GM12878 (cell line): Measurements from ENCODE around the gene OPRL1. TPM values are rescaled to one million over a fixed set of nuclear protein-coding genes. Genes with fewer than 3 reads are reported as not detected.
A peak's percentile ranks its signal among the peaks of the same experiment; 100 is the strongest.

ENCODE experiments used
- BACH1 ChIP-seq: fragments of 450-650 bp; IDR thresholded peaks from 2 replicates; pipeline ENCODE4 v1.6.1; 2017; ENCODE audit warnings: mild to moderate bottlenecking, borderline replicate concordance
- BHLHE40 ChIP-seq, 2 experiments: fragments of 450-650 bp in 1 of 2; IDR thresholded peaks; 2 replicates each; pipeline ENCODE4 v1.6.1; 2011 to 2017; ENCODE audit warnings: low read depth in 2 of 2, borderline replicate concordance in 1 of 2, improper control_type of control experiment in 1 of 2, low read length in 1 of 2, mild to moderate bottlenecking in 1 of 2
- CHD2 ChIP-seq: IDR thresholded peaks from 2 replicates; pipeline ENCODE4 v1.6.1; 2011; ENCODE audit warnings: low read depth, low read length, improper control_type of control experiment, borderline replicate concordance
- DPF2 ChIP-seq: fragments of 450-650 bp; IDR thresholded peaks from 2 replicates; pipeline ENCODE4 v1.6.1; 2017; ENCODE audit warnings: mild to moderate bottlenecking
- E4F1 ChIP-seq: fragments of 450-650 bp; IDR thresholded peaks from 2 replicates; pipeline ENCODE4 v1.6.1; 2018; ENCODE audit warnings: borderline replicate concordance, mild to moderate bottlenecking; ENCODE audit not compliant: partially characterized antibody
- EED ChIP-seq: sonication (generic); IDR thresholded peaks from 2 replicates; pipeline ENCODE4 v1.6.1; 2016; ENCODE audit warnings: antibody characterized with exemption, low read depth
- ELK1 ChIP-seq: IDR thresholded peaks from 2 replicates; pipeline ENCODE4 v1.6.1; 2012; ENCODE audit warnings: low read depth, low read length, improper control_type of control experiment
- ETV6 ChIP-seq, 2 experiments: fragments of 450-650 bp in 1 of 2; IDR thresholded peaks in 1 of 2; conservative IDR thresholded peaks in 1 of 2; 2 replicates each; pipeline ENCODE4 v1.6.1; 2014; ENCODE audit warnings: antibody characterized with exemption in 1 of 2, borderline replicate concordance in 1 of 2, low read depth in 1 of 2, mild to moderate bottlenecking in 1 of 2, moderate library complexity in 1 of 2
- GATAD2B ChIP-seq: fragments of 450-650 bp; conservative IDR thresholded peaks from 2 replicates; pipeline ENCODE4 v1.6.1; 2017; ENCODE audit warnings: low read depth, mild to moderate bottlenecking, moderate library complexity
- HCFC1 ChIP-seq: fragments of 150-350 bp; IDR thresholded peaks from 2 replicates; pipeline ENCODE4 v1.6.1; 2014; ENCODE audit warnings: low read length
- IKZF1 ChIP-seq: fragments of 450-650 bp; conservative IDR thresholded peaks from 2 replicates; pipeline ENCODE4 v1.6.1; 2017; ENCODE audit warnings: antibody characterized with exemption, mild to moderate bottlenecking
- NR2F1 ChIP-seq: fragments of 450-650 bp; conservative IDR thresholded peaks from 2 replicates; pipeline ENCODE4 v1.6.1; 2017; ENCODE audit warnings: mild to moderate bottlenecking
- PBX3 ChIP-seq: IDR thresholded peaks from 2 replicates; pipeline ENCODE4 v1.6.1; 2011; ENCODE audit warnings: mild to moderate bottlenecking, low read depth, low read length, moderate library complexity; ENCODE audit not compliant: insufficient replicate concordance
- RB1 ChIP-seq: fragments of 450-650 bp; formaldehyde crosslinking; IDR thresholded peaks from 2 replicates; pipeline ENCODE4 v1.6.1; 2017; ENCODE audit warnings: mild to moderate bottlenecking, borderline replicate concordance
- RUNX3 ChIP-seq: IDR thresholded peaks from 2 replicates; pipeline ENCODE4 v1.6.1; 2012; ENCODE audit warnings: low read length, inconsistent platforms
- SIN3A ChIP-seq: IDR thresholded peaks from 2 replicates; pipeline ENCODE4 v1.6.1; 2012; ENCODE audit warnings: low read depth, low read length, improper control_type of control experiment
- SPI1 ChIP-seq: IDR thresholded peaks from 2 replicates; pipeline ENCODE4 v1.6.1; 2011; ENCODE audit warnings: low read depth, mild to moderate bottlenecking, low read length, moderate library complexity, borderline replicate concordance; ENCODE audit not compliant: insufficient read depth
- STAT1 ChIP-seq: fragments of 450-650 bp; conservative IDR thresholded peaks from 2 replicates; pipeline ENCODE4 v1.6.1; 2014; ENCODE audit warnings: antibody characterized with exemption, mild to moderate bottlenecking
- STAT3 ChIP-seq: IDR thresholded peaks from 2 replicates; pipeline ENCODE4 v1.6.1; 2011; ENCODE audit warnings: low read depth, low read length, improper control_type of control experiment
- TBL1XR1 ChIP-seq: IDR thresholded peaks from 2 replicates; pipeline ENCODE4 v1.6.1; 2012; ENCODE audit warnings: low read depth, low read length, improper control_type of control experiment
- ZNF217 ChIP-seq: fragments of 450-650 bp; IDR thresholded peaks from 2 replicates; pipeline ENCODE4 v1.6.1; 2017; ENCODE audit warnings: antibody characterized with exemption, mild to moderate bottlenecking
- ZNF24 ChIP-seq: fragments of 450-650 bp; IDR thresholded peaks from 2 replicates; pipeline ENCODE4 v1.6.1; 2017; ENCODE audit warnings: antibody characterized with exemption, mild to moderate bottlenecking
- ZZZ3 ChIP-seq: IDR thresholded peaks from 2 replicates; pipeline ENCODE4 v1.6.1; 2011; ENCODE audit warnings: low read depth; ENCODE audit not compliant: control insufficient read depth, insufficient read length
- polyA plus RNA-seq, 11 experiments: library from polyadenylated mRNA; depleted of rRNA in 4 of 11; unstranded in 6 of 11; stranded (reverse) in 5 of 11; fragments of >200 nt; fragmentation: Nextera tagmentation in 4 of 11; fragmentation: Illumina TruSeq in 1 of 11; extraction: Ambion mirVana in 4 of 11; extraction: Trizol in 1 of 11; gene quantifications; 1 replicate in 1 of 11; 2 replicates in 10 of 11; pipeline versions ENCODE4 v1.2.1 to v1.2.3, GENCODE V29; 2011 to 2016; ENCODE audit warnings: inconsistent platforms in 2 of 11, missing spikeins in 2 of 11, low read depth in 1 of 11
- total RNA-seq, 4 experiments: library from RNA; depleted of rRNA in 3 of 4; stranded (reverse); fragments of >200 nt in 3 of 4; fragmentation: Illumina TruSeq in 1 of 4; extraction: Trizol in 1 of 4; gene quantifications; 2 replicates each; pipeline versions ENCODE4 v1.2.1 to v1.2.3, GENCODE V29; 2013 to 2021
- TF ChIP-seq, protein P1 (sequence below): fragments of 450-650 bp; conservative IDR thresholded peaks from 2 replicates; pipeline ENCODE4 v1.6.1; 2017; ENCODE audit warnings: mild to moderate bottlenecking, moderate library complexity

Gene OPRL1
- total and polyA plus RNA-seq, 10 of the 15 experiments (the other 5 are each of a cell fraction or from before 2014, with no cell fraction given) = 0.04 to 0.41 (median 0.24) TPM; not detected in 1

DNA sequence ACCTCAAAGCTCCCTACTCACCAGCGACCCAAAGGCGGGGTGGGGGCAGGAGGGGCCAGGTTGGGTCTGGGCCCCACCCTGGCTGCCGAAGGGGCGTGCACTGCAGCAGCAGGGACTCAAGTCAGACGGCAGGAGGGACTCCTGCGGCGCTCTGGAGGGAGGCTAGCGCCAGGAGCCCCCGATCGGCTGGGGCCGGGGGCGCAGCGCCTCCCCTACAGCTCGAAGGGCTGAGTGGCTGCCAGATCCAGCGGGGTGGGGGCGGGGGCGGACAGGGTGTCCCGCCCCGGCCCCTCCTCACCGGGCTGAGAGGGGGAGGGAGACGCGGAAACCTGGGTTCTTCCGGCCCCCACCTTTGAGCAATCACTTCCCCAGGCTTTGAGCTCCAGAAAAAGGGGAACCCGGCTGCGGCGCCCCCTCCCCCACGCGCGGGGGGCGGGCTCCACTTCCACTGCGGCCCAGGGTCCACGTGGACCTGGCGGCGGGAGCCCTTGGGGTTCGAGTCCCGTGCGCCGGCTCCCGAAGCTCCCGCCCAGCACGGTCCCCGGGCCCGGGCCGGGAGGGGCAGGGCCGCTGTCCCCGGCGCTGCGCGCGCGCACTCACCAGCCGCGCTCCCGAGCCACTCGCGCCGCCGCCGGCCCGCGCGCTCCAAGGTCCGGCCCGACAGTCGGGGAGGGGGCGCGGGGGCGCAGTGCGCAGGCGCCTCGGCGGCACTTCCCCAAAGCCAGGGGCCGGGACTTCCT, 439 bp upstream of the OPRL1 start, which contains the start of gene RGS19 (continued):
- 0 out of 2 replicates have a peak, but pooled peaks have one; percentile 10 for TF ChIP-seq RUNX3
- peak; percentile 18; the same call in 1 of the 2 replicates for TF ChIP-seq RB1
- peak; percentile 59; the same call in 1 of the 2 replicates for TF ChIP-seq SIN3A
- TF ChIP-seq E4F1 = no peak
- peak; percentile 95 for TF ChIP-seq IKZF1
- peak; percentile 76 for TF ChIP-seq ZNF217
- TF ChIP-seq TBL1XR1 = no peak; the same call in 1 of the 2 replicates
- no peak for TF ChIP-seq STAT3
- TF ChIP-seq CHD2 = peak; percentile 86
- TF ChIP-seq EED = no peak
- TF ChIP-seq ETV6 (conservative IDR thresholded peaks at IDR 0.05 in 1 of 2, IDR thresholded peaks at IDR 0.05 in 1 of 2; ENCODE audit: borderline replicate concordance in 1 of 2, low read depth in 1 of 2) = peak in 1 of 2 experiments; percentile 63; a peak in 1 of 4 replicates
- TF ChIP-seq, protein P1, sequence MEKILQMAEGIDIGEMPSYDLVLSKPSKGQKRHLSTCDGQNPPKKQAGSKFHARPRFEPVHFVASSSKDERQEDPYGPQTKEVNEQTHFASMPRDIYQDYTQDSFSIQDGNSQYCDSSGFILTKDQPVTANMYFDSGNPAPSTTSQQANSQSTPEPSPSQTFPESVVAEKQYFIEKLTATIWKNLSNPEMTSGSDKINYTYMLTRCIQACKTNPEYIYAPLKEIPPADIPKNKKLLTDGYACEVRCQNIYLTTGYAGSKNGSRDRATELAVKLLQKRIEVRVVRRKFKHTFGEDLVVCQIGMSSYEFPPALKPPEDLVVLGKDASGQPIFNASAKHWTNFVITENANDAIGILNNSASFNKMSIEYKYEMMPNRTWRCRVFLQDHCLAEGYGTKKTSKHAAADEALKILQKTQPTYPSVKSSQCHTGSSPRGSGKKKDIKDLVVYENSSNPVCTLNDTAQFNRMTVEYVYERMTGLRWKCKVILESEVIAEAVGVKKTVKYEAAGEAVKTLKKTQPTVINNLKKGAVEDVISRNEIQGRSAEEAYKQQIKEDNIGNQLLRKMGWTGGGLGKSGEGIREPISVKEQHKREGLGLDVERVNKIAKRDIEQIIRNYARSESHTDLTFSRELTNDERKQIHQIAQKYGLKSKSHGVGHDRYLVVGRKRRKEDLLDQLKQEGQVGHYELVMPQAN = peak; percentile 84
- TF ChIP-seq HCFC1 = no peak; the same call in 1 of the 2 replicates
- TF ChIP-seq BHLHE40 (IDR thresholded peaks at IDR 0.05; ENCODE audit: borderline replicate concordance in 1 of 2, low read depth in 2 of 2, low read length in 1 of 2) = peak; percentile 84 to 97
- TF ChIP-seq DPF2 = no peak; the same call in none of the 2 replicates
- peak; percentile 99 for TF ChIP-seq GATAD2B
- peak; percentile 41 for TF ChIP-seq NR2F1
- TF ChIP-seq ZZZ3 = no peak
- TF ChIP-seq SPI1 = peak; percentile 74
- no peak for TF ChIP-seq STAT1
- TF ChIP-seq ELK1 = peak; percentile 38; the same call in 1 of the 2 replicates
- TF ChIP-seq PBX3 = no peak
- 0 out of 2 replicates have a peak, but pooled peaks have one; percentile 30 for TF ChIP-seq ZNF24
- TF ChIP-seq BACH1 = peak; percentile 88
